HCT116 (cell line): Measurements from ENCODE around the gene CLCF1. TPM values are rescaled to one million over a fixed set of nuclear protein-coding genes. Genes with fewer than 3 reads are reported as not detected.

ENCODE experiments used
- ATAC-seq: fragments of 200-7000 bp; cut with Tn5 transposase; 2 replicates; pipeline ENCODE4 v1.9.1; 2020; ENCODE audit warnings: mild to moderate bottlenecking, moderate library complexity
- BruUV-seq: library from RNA; stranded (reverse); fragments of 400-500 nt; replicated peaks from 2 replicates; lab custom pipeline; 2021; lab: Mats Ljungman, UMichigan
- CTCF ChIA-PET: fragments of 300-600 bp; sonication (Branson Sonifier 250); formaldehyde crosslinking; loops from one replicate; lab custom pipeline; 2021; ENCODE audit warnings: antibody characterized with exemption; lab: Charles Lee
- POLR2A ChIA-PET: fragments of 300-600, 350-600 bp; sonication (Branson Sonifier 250); formaldehyde crosslinking; loops from one replicate; lab custom pipeline; 2021; ENCODE audit warnings: antibody characterized with exemption; lab: Charles Lee
- RAD21 ChIA-PET, 2 experiments: fragments of 300-600 bp; sonication (Branson Sonifier 250); formaldehyde crosslinking; loops; one replicate each; lab custom pipeline; 2023; ENCODE audit warnings: low total read pairs in 2 of 2; ENCODE audit not compliant: uncharacterized antibody in 2 of 2, unreplicated experiment in 2 of 2, low non-redundant PET in 1 of 2; lab: Charles Lee
- DNase-seq: peaks from one replicate; pipeline ENCODE4 v3.0.0-alpha.2; 2010; ENCODE audit warnings: low read depth, low spot score
- H2AFZ ChIP-seq: fragments of 200-600 bp; shearing (Covaris generic), sonication (generic); 2 replicates; pipeline ENCODE4 v1.6.1; 2017; ENCODE audit warnings: low read depth, mixed run types, mixed read lengths, antibody characterized with exemption, low read length; ENCODE audit not compliant: poor library complexity, severe bottlenecking
- H3K27ac ChIP-seq: 2 replicates; pipeline ENCODE4 v1.5.1; 2012; ENCODE audit warnings: low read depth, low read length
- H3K27me3 ChIP-seq: fragments of 200-600 bp; sonication (generic); 2 replicates; pipeline ENCODE4 v1.6.1; 2016; ENCODE audit warnings: mixed run types, low read length, mixed read lengths; ENCODE audit not compliant: insufficient read depth
- H3K36me3 ChIP-seq, 2 experiments: fragments of 200-500 bp in 1 of 2; fragments of 200-600 bp in 1 of 2; sonication (Bioruptor generic) in 1 of 2; sonication (generic) in 1 of 2; 2 replicates each; pipeline versions ENCODE4 v1.5.1 to v1.6.1; 2014 to 2016; ENCODE audit warnings: low read length in 2 of 2, inconsistent platforms in 1 of 2, mixed read lengths in 1 of 2, mixed run types in 1 of 2; ENCODE audit not compliant: insufficient read depth in 2 of 2, control insufficient read depth in 1 of 2
- H3K4me1 ChIP-seq, 2 experiments: fragments of 200-600 bp in 1 of 2; sonication (generic) in 1 of 2; 2 replicates each; pipeline versions ENCODE4 v1.5.1 to v1.6.1; 2012 to 2017; ENCODE audit warnings: low read length in 2 of 2, inconsistent platforms in 1 of 2, mild to moderate bottlenecking in 1 of 2, mixed read lengths in 1 of 2, mixed run types in 1 of 2, moderate library complexity in 1 of 2; ENCODE audit not compliant: insufficient read depth in 2 of 2, control insufficient read depth in 1 of 2
- H3K4me2 ChIP-seq: fragments of 200-600 bp; sonication (generic); 2 replicates; pipeline ENCODE4 v1.6.1; 2017; ENCODE audit warnings: mixed run types, low read length, mixed read lengths
- H3K4me3 ChIP-seq, 2 experiments: fragments of 200-600 bp in 1 of 2; sonication (generic) in 1 of 2; replicated peaks in 1 of 2; 2 replicates each; pipeline ENCODE4 v1.5.1; 2011 to 2016; ENCODE audit warnings: low read length in 2 of 2, control low read depth in 1 of 2, low read depth in 1 of 2, mild to moderate bottlenecking in 1 of 2, mixed read lengths in 1 of 2, mixed run types in 1 of 2
- H3K79me2 ChIP-seq: fragments of 200-600 bp; sonication (generic); 2 replicates; pipeline ENCODE4 v1.6.1; 2017; ENCODE audit warnings: mild to moderate bottlenecking, mixed run types, low read length, moderate library complexity, mixed read lengths; ENCODE audit not compliant: insufficient read depth
- H3K9ac ChIP-seq: fragments of 200-600 bp; sonication (generic); 2 replicates; pipeline ENCODE4 v1.6.1; 2016; ENCODE audit warnings: low read length, mixed read lengths
- H3K9me2 ChIP-seq: fragments of 200-600 bp; sonication (generic), shearing (Covaris generic); 2 replicates; pipeline ENCODE4 v1.6.1; 2017; ENCODE audit warnings: mixed run types, mild to moderate bottlenecking, moderate library complexity; ENCODE audit not compliant: insufficient read depth
- H3K9me3 ChIP-seq, 2 experiments: fragments of 200-500 bp in 1 of 2; fragments of 200-600 bp in 1 of 2; sonication (Bioruptor generic) in 1 of 2; sonication (generic) in 1 of 2; 2 replicates each; pipeline ENCODE4 v1.6.1; 2014 to 2017; ENCODE audit warnings: low read length in 2 of 2, mixed read lengths in 2 of 2, inconsistent platforms in 1 of 2, low read depth in 1 of 2, mild to moderate bottlenecking in 1 of 2, mixed run types in 1 of 2, moderate library complexity in 1 of 2; ENCODE audit not compliant: control insufficient read depth in 1 of 2, insufficient read depth in 1 of 2
- H4K20me1 ChIP-seq: fragments of 200-600 bp; sonication (generic), shearing (Covaris generic); 2 replicates; pipeline ENCODE4 v1.6.1; 2017; ENCODE audit warnings: mixed run types, mild to moderate bottlenecking, moderate library complexity; ENCODE audit not compliant: insufficient read depth
- ATF3 ChIP-seq: IDR thresholded peaks from 2 replicates; pipeline ENCODE4 v1.6.1; 2012
- CTCF ChIP-seq, 3 experiments: fragments of 200-600 bp in 1 of 3; sonication (generic) in 1 of 3; IDR thresholded peaks in 2 of 3; conservative IDR thresholded peaks in 1 of 3; 2 replicates each; pipeline ENCODE4 v1.5.1; 2012 to 2017; ENCODE audit warnings: low read depth in 2 of 3, low read length in 2 of 3, antibody characterized with exemption in 1 of 3, borderline replicate concordance in 1 of 3, control low read depth in 1 of 3, mild to moderate bottlenecking in 1 of 3, mixed read lengths in 1 of 3, mixed run types in 1 of 3, moderate library complexity in 1 of 3; ENCODE audit not compliant: insufficient read depth in 1 of 3
- EGR1 ChIP-seq: IDR thresholded peaks from 2 replicates; pipeline ENCODE4 v1.6.1; 2012; ENCODE audit warnings: low read depth
- ELF1 ChIP-seq: IDR thresholded peaks from 2 replicates; pipeline ENCODE4 v1.6.1; 2012; ENCODE audit warnings: low read depth, borderline replicate concordance
- EZH2 ChIP-seq: fragments of 200-600 bp; sonication (generic); IDR thresholded peaks from 2 replicates; pipeline ENCODE4 v1.6.1; 2017; ENCODE audit warnings: antibody characterized with exemption, mixed run types
- EZH2phosphoT487 ChIP-seq: fragments of 200-600 bp; IDR thresholded peaks from 2 replicates; pipeline ENCODE4 v1.6.1; 2018; ENCODE audit warnings: antibody characterized with exemption, borderline replicate concordance
- FOSL1 ChIP-seq: IDR thresholded peaks from 2 replicates; pipeline ENCODE4 v1.6.1; 2012; ENCODE audit warnings: low read depth
- JUND ChIP-seq: IDR thresholded peaks from 2 replicates; pipeline ENCODE4 v1.6.1; 2012
- POLR2AphosphoS5 ChIP-seq: IDR thresholded peaks from 2 replicates; pipeline ENCODE4 v1.6.1; 2011; ENCODE audit warnings: mild to moderate bottlenecking, low read depth, low read length, moderate library complexity
- SIN3A ChIP-seq: IDR thresholded peaks from 2 replicates; pipeline ENCODE4 v1.6.1; 2012; ENCODE audit warnings: low read depth
- SP1 ChIP-seq: IDR thresholded peaks from 2 replicates; pipeline ENCODE4 v1.6.1; 2012; ENCODE audit warnings: low read depth
- SRF ChIP-seq: IDR thresholded peaks from 2 replicates; pipeline ENCODE4 v1.6.1; 2012; ENCODE audit warnings: low read depth
- TCF7L2 ChIP-seq: IDR thresholded peaks from 2 replicates; pipeline ENCODE4 v1.7.0; 2011; ENCODE audit warnings: borderline replicate concordance, inconsistent platforms; ENCODE audit not compliant: insufficient read depth, insufficient read length; ENCODE audit errors: extremely low read depth
- ZBTB33 ChIP-seq: IDR thresholded peaks from 2 replicates; pipeline ENCODE4 v1.6.1; 2011; ENCODE audit warnings: mild to moderate bottlenecking, low read length, moderate library complexity; ENCODE audit not compliant: insufficient replicate concordance; ENCODE audit errors: extremely low read depth
- ZFX ChIP-seq: fragments of 450-650 bp; IDR thresholded peaks from 2 replicates; pipeline ENCODE4 v1.6.1; 2017
- ZNF274 ChIP-seq: fragments of 200-500 bp; sonication (Bioruptor generic); IDR thresholded peaks from 2 replicates; pipeline ENCODE4 v1.6.1; 2014; ENCODE audit warnings: mild to moderate bottlenecking, low read depth, low read length, inconsistent platforms
- intact Hi-C: fragments of 100-400 bp; cut with micrococcal nuclease; formaldehyde crosslinking; loops from 2 replicates; pipeline ENCODE4 v1.10.0; 2022
- total RNA-seq: library from RNA; stranded (reverse); gene quantifications from one replicate; pipeline ENCODE4 v1.2.1, GENCODE V29; 2021; ENCODE audit not compliant: unreplicated experiment

CLCF1 gene
- total RNA-seq, 1 experiment from 2014 or later, result 12.2 TPM

- H3K36me3 ChIP-seq, result no peaks in the 10 kb centered on the region; a peak in 1 of 4 replicates
- intact Hi-C loops, result no loop called here
- no TSS peak for BruUV-seq
- no peak overlapping the region for H3K27ac ChIP-seq
- ChIA-PET CTCF (interaction anchor here (1.2 to 2.4 kb wide), 2 partner anchors 25 to 61 kb away, joined by 3 to 9 read pairs; no protein-coding TSS in a partner anchor), RAD21 (no interaction called here), POLR2A (interaction anchor here (0.6 kb wide), 1 partner anchor 93 kb away, joined by 3 read pairs; no protein-coding TSS in a partner anchor)
- no peak overlapping the region for H3K4me3 ChIP-seq
- peaks cover 11% of the 10 kb centered on the region; the same call in 1 of the 2 replicates for H3K79me2 ChIP-seq
- no peaks in the 10 kb centered on the region for H3K9me2 ChIP-seq
- peaks cover 3 to 16% of the 10 kb centered on the region in 2 experiments; a peak in 2 of 4 replicates for H3K4me1 ChIP-seq
- DNase-seq, result no peak
- H3K9me3 ChIP-seq, result no peaks in the 10 kb centered on the region
- no peak for TF ChIP-seq POLR2AphosphoS5
- no peak for TF ChIP-seq ZBTB33
- TF ChIP-seq SP1, result no peak
- TF ChIP-seq FOSL1, result no peak
- H4K20me1 ChIP-seq, result no peaks in the 10 kb centered on the region
- no peak overlapping the region for H3K9ac ChIP-seq
- ATAC-seq, result no peak
- H3K27me3 ChIP-seq, result no peaks in the 10 kb centered on the region
- H2AFZ ChIP-seq, result no peak overlapping the region
- H3K4me2 ChIP-seq, result no peak overlapping the region
These were observed 52.0 kb downstream of the CLCF1 start for GRCh38 chr11:67321313-67321871.

- RAD21 ChIA-PET, result no interaction called here
- Histone ChIP-seq H4K20me1 (no peaks in the 10 kb centered on the region), H3K79me2 (peaks cover 11% of the 10 kb centered on the region; the same call in 1 of the 2 replicates), H3K36me3 (no peaks in the 10 kb centered on the region; a peak in 1 of 4 replicates), H3K4me2 (no peak overlapping the region), H3K27me3 (no peaks in the 10 kb centered on the region), H3K9me2 (no peaks in the 10 kb centered on the region), H3K9me3 (no peaks in the 10 kb centered on the region), H3K27ac (no peak overlapping the region), H3K4me3 (no peak overlapping the region), H2AFZ (no peak overlapping the region), H3K9ac (no peak overlapping the region), H3K4me1 (peaks cover 3 to 19% of the 10 kb centered on the region in 2 experiments; a peak in 3 of 4 replicates)
- ATAC-seq (no peak), DNase-seq (no peak)
- POLR2A ChIA-PET, result no interaction called here
- CTCF ChIA-PET, result interaction anchor here (1.2 to 2.4 kb wide), 2 partner anchors 25 to 62 kb away, joined by 3 to 9 read pairs; no protein-coding TSS in a partner anchor
- no TSS peak for BruUV-seq
- intact Hi-C loops, result no loop called here
- TF ChIP-seq SRF (no peak), ELF1 (no peak), EGR1 (no peak), JUND (no peak), TCF7L2 (no peak), POLR2AphosphoS5 (no peak), EZH2 (no peak), ATF3 (no peak), SIN3A (no peak), CTCF (IDR thresholded peaks at IDR 0.05 in 2 of 3, conservative IDR thresholded peaks at IDR 0.05 in 1 of 3; ENCODE audit: borderline replicate concordance in 1 of 3, insufficient read depth in 1 of 3, low read depth in 2 of 3, low read length in 2 of 3) (no peak), EZH2phosphoT487 (no peak), ZNF274 (no peak), ZFX (no peak), SP1 (no peak)
These were observed 52.7 kb downstream of the CLCF1 start for GRCh38 chr11:67320691-67321090.
